COR-L47 (cell line): ENCODE measurements around the gene MAP4K2.

Source experiments
- DNase-seq: peaks from one replicate; lab custom pipeline; 2025; lab: John Stamatoyannopoulos, UW

Gene MAP4K2

GRCh38 chr11:64754124-64754918 is 48.7 kb downstream of the MAP4K2 start:
- no peak for DNase-seq

- DNase-seq, result no peak
These were observed 49.5 kb downstream of the MAP4K2 start for GRCh38 chr11:64753380-64754123.

GRCh38 chr11:64753019-64753379 is 50.0 kb downstream of the MAP4K2 start:
- no peak for DNase-seq

- DNase-seq, result no peak
These were observed 50.6 kb downstream of the MAP4K2 start for GRCh38 chr11:64752175-64752970.

- DNase-seq, result no peak
These were observed 51.4 kb downstream of the MAP4K2 start for GRCh38 chr11:64751580-64751979.

GRCh38 chr11:64751136-64751535 is 51.9 kb downstream of the MAP4K2 start:
- no peak for DNase-seq

GRCh38 chr11:64750361-64751054 is 52.5 kb downstream of the MAP4K2 start:
- no peak for DNase-seq

GRCh38 chr11:64747961-64748665 is 54.9 kb downstream of the MAP4K2 start:
- DNase-seq, result no peak

- no peak for DNase-seq
These were observed 56.5 kb downstream of the MAP4K2 start for GRCh38 chr11:64746486-64746885.

GRCh38 chr11:64745521-64746328 is 57.3 kb downstream of the MAP4K2 start:
- DNase-seq, result no peak

GRCh38 chr11:64745189-64745520 is 57.9 kb downstream of the MAP4K2 start:
- no peak for DNase-seq

GRCh38 chr11:64744544-64745188 is 58.3 kb downstream of the MAP4K2 start:
- DNase-seq, result no peak

- no peak for DNase-seq
These were observed 59.1 kb downstream of the MAP4K2 start, which contains the start of gene RASGRP2 for GRCh38 chr11:64743591-64744543. Gene RASGRP2, minus strand, starts transcription at chr11:64744142. Its CDS starts 1,276 bp downstream, at chr11:64742866.

- no peak for DNase-seq
These were observed 60.0 kb downstream of the MAP4K2 start for GRCh38 chr11:64742889-64743590.

GRCh38 chr11:64742087-64742888 is 60.7 kb downstream of the MAP4K2 start:
- DNase-seq, result no peak

- DNase-seq, result no peak
These were observed 61.5 kb downstream of the MAP4K2 start for GRCh38 chr11:64741375-64742086.

- DNase-seq, result no peak
These were observed 63.1 kb downstream of the MAP4K2 start for GRCh38 chr11:64739871-64740270.
